Erythroblast (primary cell): ENCODE measurements around the gene BRWD1.

Source experiments
- GATA1 ChIP-seq: IDR thresholded peaks from 2 replicates; pipeline ENCODE4 v1.6.1; 2011; ENCODE audit warnings: low read depth, mild to moderate bottlenecking, control low read depth, low read length, moderate library complexity
- POLR2A ChIP-seq: IDR thresholded peaks from 2 replicates; pipeline ENCODE4 v1.6.1; 2011; ENCODE audit warnings: mild to moderate bottlenecking, low read length

- TF ChIP-seq POLR2A: no peak
- no peak for TF ChIP-seq GATA1
These were observed 75.2 kb downstream of the BRWD1 start for GRCh38 chr21:39238275-39238674.
